Measurements from ENCODE around the gene ETNK2. TPM values are rescaled to one million over a fixed set of nuclear protein-coding genes. Genes with fewer than 3 reads are reported as not detected.

The ETNK2 gene
- total and polyA plus RNA-seq, 7 donors = 0.46 to 10.5 (median 6.6) TPM

DNA sequence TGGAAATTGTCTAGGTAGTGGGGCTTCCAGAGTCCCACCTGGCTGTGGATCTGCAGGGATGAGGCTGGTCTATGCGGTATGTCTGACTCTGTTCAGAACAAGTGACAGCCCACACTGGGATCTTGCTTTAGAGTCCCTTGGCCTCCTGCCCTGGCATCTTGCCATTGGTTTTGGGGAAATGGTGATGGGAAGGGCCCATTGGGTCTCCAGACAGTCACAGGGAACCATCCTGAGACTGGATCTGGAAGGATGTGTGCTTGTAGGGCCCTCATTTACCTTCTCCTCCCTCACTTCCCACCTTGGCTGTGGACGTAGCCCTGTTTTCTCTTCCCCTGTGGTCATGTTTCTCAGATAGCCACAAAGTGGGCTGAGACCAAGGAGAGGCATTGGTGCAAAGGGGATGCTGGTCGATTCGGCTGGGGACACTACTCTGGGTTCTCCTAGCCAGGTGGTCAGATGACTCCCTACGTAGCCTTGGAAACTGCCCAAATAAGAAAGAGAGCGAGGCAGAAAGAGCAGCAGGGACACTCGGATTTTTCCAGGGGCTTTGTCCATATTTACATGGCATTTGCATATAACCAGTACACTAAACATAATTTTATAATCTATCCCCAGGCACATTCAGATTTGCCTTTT lies 63.8 kb downstream of the ETNK2 start:
- peak overlapping the region; percentile 8 to 36 (median 30) for H3K4me3 ChIP-seq
- WGBS, 2 donors = 73 to 80% methylated on average over 7 of the region's 7 CpGs
- peak overlapping the region; percentile 81 to 98 (median 96) for H3K27ac ChIP-seq
- DNase-seq = peak; percentile 94
- H3K4me1 ChIP-seq = peaks cover 0 to 98% (median 93%) of the 10 kb centered on the region in 4 donors
- no peaks in the 10 kb centered on the region for H3K27me3 ChIP-seq
- H3K36me3 ChIP-seq = no peaks in the 10 kb centered on the region
- TF ChIP-seq POLR2AphosphoS5 (IDR thresholded peaks at IDR 0.05) = peak in 3 of 4 donors; percentile 10 to 32 (median 28)
- no peak for TF ChIP-seq EP300 (IDR thresholded peaks at IDR 0.05)
- TF ChIP-seq POLR2A (IDR thresholded peaks at IDR 0.05) = no peak
- TF ChIP-seq, protein P1, sequence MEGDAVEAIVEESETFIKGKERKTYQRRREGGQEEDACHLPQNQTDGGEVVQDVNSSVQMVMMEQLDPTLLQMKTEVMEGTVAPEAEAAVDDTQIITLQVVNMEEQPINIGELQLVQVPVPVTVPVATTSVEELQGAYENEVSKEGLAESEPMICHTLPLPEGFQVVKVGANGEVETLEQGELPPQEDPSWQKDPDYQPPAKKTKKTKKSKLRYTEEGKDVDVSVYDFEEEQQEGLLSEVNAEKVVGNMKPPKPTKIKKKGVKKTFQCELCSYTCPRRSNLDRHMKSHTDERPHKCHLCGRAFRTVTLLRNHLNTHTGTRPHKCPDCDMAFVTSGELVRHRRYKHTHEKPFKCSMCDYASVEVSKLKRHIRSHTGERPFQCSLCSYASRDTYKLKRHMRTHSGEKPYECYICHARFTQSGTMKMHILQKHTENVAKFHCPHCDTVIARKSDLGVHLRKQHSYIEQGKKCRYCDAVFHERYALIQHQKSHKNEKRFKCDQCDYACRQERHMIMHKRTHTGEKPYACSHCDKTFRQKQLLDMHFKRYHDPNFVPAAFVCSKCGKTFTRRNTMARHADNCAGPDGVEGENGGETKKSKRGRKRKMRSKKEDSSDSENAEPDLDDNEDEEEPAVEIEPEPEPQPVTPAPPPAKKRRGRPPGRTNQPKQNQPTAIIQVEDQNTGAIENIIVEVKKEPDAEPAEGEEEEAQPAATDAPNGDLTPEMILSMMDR (IDR thresholded peaks at IDR 0.05) = no peak
- intact Hi-C loops (cut with DNase I) = loop anchor here (2.0 to 10.0 kb wide), 2 partner anchors 13 to 293 kb away; partner anchors contain the start of genes ZBED6 and ZC3H11A
- no peaks in the 10 kb centered on the region for H3K9me3 ChIP-seq

DNA sequence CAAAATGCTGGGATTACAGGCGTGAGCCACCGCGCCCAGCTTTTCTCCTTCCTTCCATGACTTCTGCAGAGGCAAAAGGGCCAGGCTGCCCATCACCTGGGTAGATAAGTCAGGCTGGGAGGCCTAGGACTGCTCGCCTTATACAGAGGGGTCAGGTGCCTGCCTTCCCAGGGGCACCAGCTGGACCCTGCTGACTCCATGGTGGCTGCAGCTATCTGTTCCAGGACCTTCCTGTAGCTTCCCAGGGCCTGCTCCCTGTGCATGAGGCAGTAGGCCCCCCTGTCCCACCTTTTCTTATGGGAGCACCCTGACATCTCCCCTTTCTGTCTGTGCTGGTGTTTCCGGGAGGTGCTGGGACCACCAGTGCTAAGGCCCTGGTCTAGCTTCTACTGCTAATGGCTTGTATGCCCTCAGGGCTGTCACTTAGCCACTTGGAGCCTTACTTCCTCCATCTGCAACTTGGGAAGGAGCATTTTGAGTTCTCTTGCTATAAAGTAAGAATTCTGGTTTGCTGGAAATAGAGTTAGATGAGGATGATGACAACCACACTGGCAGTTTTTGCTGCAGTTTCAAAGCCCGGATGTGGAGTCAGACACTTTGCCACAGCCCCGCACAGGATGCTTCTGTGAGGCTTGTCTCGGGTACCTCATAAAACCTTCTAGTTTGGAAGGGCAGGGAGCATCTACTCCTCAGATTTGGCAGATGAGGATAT lies 64.5 kb downstream of the ETNK2 start:
- Histone ChIP-seq H3K4me1 (peaks cover 0 to 98% (median 90%) of the 10 kb centered on the region in 4 donors), H3K36me3 (no peaks in the 10 kb centered on the region), H3K4me3 (peak overlapping the region in 1 of 4 donors; percentile 5), H3K27me3 (no peaks in the 10 kb centered on the region), H3K27ac (peak overlapping the region; percentile 81 to 98 (median 96)), H3K9me3 (no peaks in the 10 kb centered on the region)
- 88 to 89% methylated on average over 8 of the region's 8 CpGs for WGBS, 2 donors
- no peak for TF ChIP-seq POLR2AphosphoS5 (IDR thresholded peaks at IDR 0.05)
- TF ChIP-seq, protein P1 (IDR thresholded peaks at IDR 0.05) = no peak
- no peak for TF ChIP-seq POLR2A (IDR thresholded peaks at IDR 0.05)
- TF ChIP-seq EP300 (IDR thresholded peaks at IDR 0.05) = no peak
- intact Hi-C loops (cut with DNase I) = loop anchor here (10.0 kb wide), 1 partner anchor 293 kb away; the partner anchor contains the start of genes ZBED6 and ZC3H11A
- no peak for DNase-seq

DNA sequence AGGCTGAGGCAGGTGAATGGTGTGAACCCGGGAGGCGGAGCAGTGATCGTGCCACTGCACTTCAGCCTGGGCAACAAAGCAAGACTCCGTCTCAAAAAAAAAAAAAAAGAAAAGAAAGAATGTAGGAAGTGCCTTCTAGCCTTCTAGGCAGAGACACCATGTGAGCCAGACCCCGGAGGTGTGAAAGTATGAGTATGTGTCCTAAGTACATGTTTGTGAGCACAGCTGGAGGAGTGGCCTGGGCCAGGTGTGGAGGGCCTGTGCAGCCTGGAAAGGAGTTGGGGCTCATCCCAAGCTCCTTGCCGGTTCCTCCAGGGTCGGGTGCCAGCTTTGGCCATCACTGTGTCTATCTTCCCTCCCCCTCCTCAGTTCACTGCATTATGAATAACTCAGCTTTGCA lies 66.0 kb downstream of the ETNK2 start:
- TF ChIP-seq EP300 (IDR thresholded peaks at IDR 0.05) = no peak
- no peak for TF ChIP-seq POLR2A (IDR thresholded peaks at IDR 0.05)
- TF ChIP-seq POLR2AphosphoS5 (IDR thresholded peaks at IDR 0.05) = no peak
- TF ChIP-seq, protein P1 (IDR thresholded peaks at IDR 0.05) = no peak
- DNase-seq = no peak
- H3K36me3 ChIP-seq = no peaks in the 10 kb centered on the region
- H3K27ac ChIP-seq = peak overlapping the region; percentile 81 to 98 (median 96)
- no peak overlapping the region for H3K4me3 ChIP-seq
- H3K27me3 ChIP-seq = no peaks in the 10 kb centered on the region
- 37 to 84% methylated on average over 7 of the region's 7 CpGs for WGBS, 2 donors
- H3K4me1 ChIP-seq = peaks cover 0 to 97% (median 93%) of the 10 kb centered on the region in 4 donors
- H3K9me3 ChIP-seq = no peaks in the 10 kb centered on the region
- intact Hi-C loops (cut with DNase I) = loop anchor here (10.0 kb wide), 1 partner anchor 291 kb away; the partner anchor contains the start of genes ZBED6 and ZC3H11A

DNA sequence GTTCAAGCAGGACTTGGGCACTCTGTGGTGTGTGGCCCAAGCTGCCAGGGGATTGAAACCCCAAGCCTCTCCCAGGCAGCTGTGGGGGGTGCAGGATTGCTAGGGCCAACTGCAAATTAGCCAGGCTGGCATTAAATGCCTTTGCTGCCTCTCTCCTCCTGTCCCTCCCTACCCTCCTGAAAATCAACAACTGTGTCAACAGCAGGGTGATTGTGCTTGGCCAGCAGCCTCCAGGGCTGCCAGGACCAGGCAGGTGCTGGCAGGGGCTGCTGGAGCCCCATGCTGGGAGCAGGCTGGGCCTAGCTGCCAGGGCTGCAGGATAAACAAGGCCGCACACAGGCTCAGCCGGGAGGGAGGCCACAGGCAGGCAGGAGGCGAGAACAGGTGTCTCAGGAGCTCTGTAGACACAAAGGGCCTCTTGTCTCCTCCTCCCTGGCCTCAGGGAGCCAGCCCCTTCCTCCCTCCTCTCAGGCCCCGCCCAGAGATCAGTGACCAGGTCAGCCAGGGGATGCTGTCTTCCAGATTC lies 67.5 kb downstream of the ETNK2 start:
- H3K9me3 ChIP-seq = no peaks in the 10 kb centered on the region
- 8 to 61% methylated on average over 4 of the region's 4 CpGs for WGBS, 2 donors
- DNase-seq = peak; percentile 78
- TF ChIP-seq, protein P1 (IDR thresholded peaks at IDR 0.05) = no peak
- peak in 1 of 4 donors; percentile 46 for TF ChIP-seq POLR2AphosphoS5 (IDR thresholded peaks at IDR 0.05)
- intact Hi-C loops (cut with DNase I) = loop anchor here (10.0 kb wide), 1 partner anchor 290 kb away; the partner anchor contains the start of genes ZBED6 and ZC3H11A
- H3K27me3 ChIP-seq = no peaks in the 10 kb centered on the region
- peak overlapping the region; percentile 46 to 98 (median 96) for H3K27ac ChIP-seq
- H3K4me3 ChIP-seq = no peak overlapping the region
- peaks cover 0 to 97% (median 92%) of the 10 kb centered on the region in 4 donors for H3K4me1 ChIP-seq
- no peaks in the 10 kb centered on the region for H3K36me3 ChIP-seq

All from sigmoid colon (tissue), 7 donors.